Pancreas (tissue), 10 donors: ENCODE data around the gene GTF3C4. TPM values are rescaled to one million over a fixed set of nuclear protein-coding genes. Genes with fewer than 3 reads are reported as not detected.

ENCODE experiments used
- ATAC-seq, 4 donors: fragments of 200-7000 bp; cut with Tn5 transposase; one replicate each; pipeline versions ENCODE4 v1.8.0 to v1.9.1; 2020; ENCODE audit warnings: mild to moderate bottlenecking in 4 of 4, moderate library complexity in 4 of 4
- DNase-seq, 6 donors: peaks; one replicate each; pipeline ENCODE4 v3.0.0-alpha.2; 2020
- FAIRE-seq: peaks from 2 replicates; lab custom pipeline; 2012; peaks lifted over from hg19 to GRCh38; lab: Jason Lieb, UNC
- H3K27ac ChIP-seq, 4 donors: fragments of 200-600 bp; sonication (generic); 1 replicate in 3 of 4; 2 replicates in 1 of 4; pipeline versions ENCODE4 v1.5.0 to v1.8.0; 2020
- H3K27me3 ChIP-seq, 4 donors: fragments of 200-600 bp; one replicate each; pipeline ENCODE4 v1.8.0; 2021
- H3K36me3 ChIP-seq, 3 donors: fragments of 200-600 bp; sonication (generic) in 1 of 3; one replicate each; pipeline versions ENCODE4 v1.5.0 to v1.8.0; 2020 to 2021
- H3K4me1 ChIP-seq, 3 donors: fragments of 200-600 bp; one replicate each; pipeline ENCODE4 v1.8.0; 2021
- H3K4me3 ChIP-seq, 4 donors: fragments of 200-600 bp; sonication (generic) in 2 of 4; one replicate each; pipeline versions ENCODE4 v1.5.0 to v1.8.0; 2020 to 2021
- H3K9me3 ChIP-seq, 4 donors: fragments of 200-600 bp; one replicate each; pipeline ENCODE4 v1.8.0; 2021
- CTCF ChIP-seq, 4 donors: fragments of 200-600 bp; sonication (generic) in 3 of 4; IDR thresholded peaks; one replicate each; pipeline versions ENCODE4 v1.5.0 to v1.8.0; 2021; ENCODE audit warnings: antibody characterized with exemption in 4 of 4
- WGBS, 2 donors: extraction: QIAGEN DNeasy Blood & Tissue Kit; methylation state at CpG; one replicate each; pipeline ENCODE4 v1.1.7; 2013; 5-methylcytosine and 5-hydroxymethylcytosine counted together
- intact Hi-C, 3 donors: fragments of 100-400 bp; cut with DNase I; formaldehyde crosslinking; loops; one replicate each; pipeline versions ENCODE4 v1.11.1 to v1.14.2; 2022
- polyA plus RNA-seq, 2 donors: library from polyadenylated mRNA; stranded (reverse); fragments of 200-250 nt; gene quantifications; one replicate each; pipeline ENCODE4 v1.2.3, GENCODE V29; 2013
- total RNA-seq, 6 donors: library from RNA; stranded (reverse); fragmentation: NEBNext Ultra II Directional in 4 of 6; extraction: Animal tissue kit (Norgen Biotek cat#: 25700) in 4 of 6; gene quantifications; one replicate each; pipeline versions ENCODE4 v1.2.1 to v1.2.4, GENCODE V29; 2021 to 2023
- donor health status: healthy with polysubstance abuse.
- donor health status: DM: no; HTN: no; CAD: no; lungs with moderate emphysema.
- donor health status: DM: no; HTN: no; CAD: no.
- donor health status: control.
- donor health status: control.
- donor health status: Bipolar disorder and iron deficiency.
- donor health status: DM: yes; HTN: yes; CAD: no.
- donor health status: DM: no; HTN: no; CAD: no.
- donor health status: DM: no; HTN: no; CAD: no.
- donor health status: DM: yes; HTN: yes; CAD: no.

Gene GTF3C4
- total and polyA plus RNA-seq, 8 donors, result 1.6 to 8.0 (median 5.6) TPM

DNA sequence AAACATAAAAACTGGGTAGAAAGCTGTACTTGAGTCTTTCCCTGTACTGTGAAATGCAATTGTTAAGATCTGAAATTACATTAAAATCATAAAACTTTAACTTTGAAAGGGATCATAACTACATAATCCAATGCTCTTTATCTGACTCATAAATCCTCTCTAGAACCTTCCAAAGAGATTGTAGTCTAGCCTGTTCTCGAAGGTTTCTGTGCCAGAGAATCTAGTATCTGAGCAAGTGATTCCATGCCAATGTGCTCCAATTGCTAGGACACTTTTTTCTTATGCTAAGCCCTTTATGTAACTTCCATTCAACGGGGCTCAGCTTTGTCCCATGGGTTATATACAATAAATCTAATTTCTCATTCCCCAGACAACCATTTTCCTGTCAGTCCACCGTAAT, 21.6 kb upstream of the GTF3C4 start:
- ATAC-seq, result no peak
- DNase-seq, result no peak
- Histone ChIP-seq H3K36me3 (peaks cover 0 to 27% (median 3%) of the 10 kb centered on the region in 3 donors), H3K27ac (no peak overlapping the region), H3K4me1 (no peaks in the 10 kb centered on the region), H3K4me3 (no peak overlapping the region), H3K9me3 (no peaks in the 10 kb centered on the region), H3K27me3 (no peaks in the 10 kb centered on the region)
- no peak for TF ChIP-seq CTCF (IDR thresholded peaks at IDR 0.05)
- WGBS, 2 donors, result 84 to 85% methylated on average over 3 of the region's 3 CpGs
- no peak for FAIRE-seq
- intact Hi-C loops, result no loop called here

DNA sequence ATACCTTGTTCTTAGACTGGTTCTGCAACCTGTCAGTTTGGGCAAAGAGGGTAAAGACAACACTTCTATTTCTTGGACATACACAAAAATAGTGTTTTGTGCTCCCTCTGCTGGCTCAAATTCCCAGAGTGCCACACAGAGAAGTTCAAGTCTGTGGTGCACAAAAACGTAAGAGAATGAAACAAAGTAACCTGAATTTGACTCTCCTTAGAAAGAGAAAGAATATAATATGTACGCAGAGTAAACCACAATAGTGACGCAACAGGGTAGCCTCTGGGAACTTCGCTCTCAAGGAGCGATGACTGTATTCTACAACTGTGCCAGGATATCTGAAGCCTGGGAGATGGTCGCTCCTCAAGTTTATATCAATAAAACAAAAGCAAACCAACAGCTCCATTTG, 19.0 kb upstream of the GTF3C4 start:
- no peak overlapping the region for H3K4me3 ChIP-seq
- peak in 2 of 4 donors; percentile 0 to 13 for TF ChIP-seq CTCF (IDR thresholded peaks at IDR 0.05)
- H3K27ac ChIP-seq, result no peak overlapping the region
- H3K4me1 ChIP-seq, result no peaks in the 10 kb centered on the region
- ATAC-seq (peak in 3 of 4 donors; percentile 65 to 88 (median 77)), FAIRE-seq (no peak), DNase-seq (peak in 1 of 6 donors; percentile 21)
- peaks cover 0 to 17% (median 3%) of the 10 kb centered on the region in 3 donors for H3K36me3 ChIP-seq
- H3K27me3 ChIP-seq, result no peaks in the 10 kb centered on the region
- intact Hi-C loops, result no loop called here
- 70 to 91% methylated on average over 6 of the region's 6 CpGs for WGBS, 2 donors
- no peaks in the 10 kb centered on the region for H3K9me3 ChIP-seq

- ATAC-seq (no peak), FAIRE-seq (no peak), DNase-seq (no peak)
- Histone ChIP-seq H3K9me3 (no peaks in the 10 kb centered on the region), H3K4me1 (no peaks in the 10 kb centered on the region), H3K27ac (no peak overlapping the region), H3K27me3 (no peaks in the 10 kb centered on the region), H3K4me3 (no peak overlapping the region), H3K36me3 (peaks cover 0 to 39% (median 4%) of the 10 kb centered on the region in 3 donors)
- intact Hi-C loops, result no loop called here
- 84 to 94% methylated on average over 7 of the region's 7 CpGs for WGBS, 2 donors
- no peak for TF ChIP-seq CTCF (IDR thresholded peaks at IDR 0.05)
Observed at GRCh38 chr9:132656299-132656698, 14.0 kb upstream of the GTF3C4 start.

GRCh38 chr9:132662152-132662945, 7.9 kb upstream of the GTF3C4 start:
- H3K9me3 ChIP-seq, result no peaks in the 10 kb centered on the region
- peaks cover 0 to 35% (median 4%) of the 10 kb centered on the region in 3 donors for H3K36me3 ChIP-seq
- no peak overlapping the region for H3K27ac ChIP-seq
- no peak for DNase-seq
- H3K4me3 ChIP-seq, result no peak overlapping the region
- TF ChIP-seq CTCF (IDR thresholded peaks at IDR 0.05), result no peak
- no peak for FAIRE-seq
- WGBS, 2 donors, result 76 to 83% methylated on average over 12 of the region's 12 CpGs
- peak in 1 of 4 donors; percentile 60 for ATAC-seq
- no peaks in the 10 kb centered on the region for H3K4me1 ChIP-seq
- H3K27me3 ChIP-seq, result no peaks in the 10 kb centered on the region
- intact Hi-C loops, result no loop called here

DNA sequence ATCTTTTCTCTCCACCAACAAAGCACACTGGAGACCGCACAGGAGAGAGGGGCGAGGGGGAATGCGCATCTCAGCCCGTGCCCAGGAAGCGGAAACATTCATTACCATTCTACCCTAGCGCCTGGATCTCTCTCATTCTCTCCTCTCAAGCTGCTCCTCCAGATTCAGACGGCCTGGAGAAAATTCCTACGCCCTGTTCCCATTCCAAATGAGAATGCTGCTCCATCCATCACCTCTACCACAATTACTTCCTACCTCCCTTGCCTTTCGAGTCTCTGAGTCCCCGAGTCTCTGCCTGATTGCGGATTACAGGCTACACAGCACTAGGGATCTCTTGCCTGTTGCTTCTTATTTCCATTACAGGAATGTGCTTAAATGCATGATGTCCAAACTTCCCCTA, 7.1 kb upstream of the GTF3C4 start:
- no peaks in the 10 kb centered on the region for H3K9me3 ChIP-seq
- intact Hi-C loops, result no loop called here
- no peak overlapping the region for H3K4me3 ChIP-seq
- H3K4me1 ChIP-seq, result no peaks in the 10 kb centered on the region
- 76% methylated on average over 11 of the region's 11 CpGs for WGBS, 2 donors
- H3K36me3 ChIP-seq, result peaks cover 0 to 28% (median 4%) of the 10 kb centered on the region in 3 donors
- TF ChIP-seq CTCF (IDR thresholded peaks at IDR 0.05), result no peak
- no peaks in the 10 kb centered on the region for H3K27me3 ChIP-seq
- FAIRE-seq (no peak), DNase-seq (no peak), ATAC-seq (no peak)
- no peak overlapping the region for H3K27ac ChIP-seq
